Activated naive CD4-positive, alpha-beta T cell treated with anti-CD3 and anti-CD28 coated beads for 36 hours (primary cell): ENCODE data around the gene ERAP2. TPM values are rescaled to one million over a fixed set of nuclear protein-coding genes. Genes with fewer than 3 reads are reported as not detected.
A peak's percentile ranks its signal among the peaks of the same experiment; 100 is the strongest.

Experiments used
- CTCF ChIA-PET: fragments of 350-600 bp; sonication (Branson Sonifier 250); formaldehyde crosslinking; loops from one replicate; lab custom pipeline; 2021; ENCODE audit warnings: antibody characterized with exemption; lab: Charles Lee
- DNase-seq: peaks from one replicate; pipeline ENCODE4 v3.0.0-alpha.2; 2020
- H3K27ac Mint-ChIP-seq: one replicate; pipeline ENCODE4 v1.8.0; 2021; ENCODE audit warnings: mild to moderate bottlenecking, mixed read lengths
- H3K27me3 Mint-ChIP-seq: one replicate; pipeline ENCODE4 v1.8.0; 2021; ENCODE audit warnings: low read depth, mixed read lengths
- H3K36me3 Mint-ChIP-seq: one replicate; pipeline ENCODE4 v1.8.0; 2021; ENCODE audit warnings: low read depth, mixed read lengths
- H3K4me1 Mint-ChIP-seq: one replicate; pipeline ENCODE4 v1.8.0; 2021; ENCODE audit warnings: low read depth, mixed read lengths
- H3K4me3 Mint-ChIP-seq: one replicate; pipeline ENCODE4 v1.8.0; 2021; ENCODE audit warnings: mild to moderate bottlenecking, moderate library complexity, mixed read lengths
- H3K9me3 Mint-ChIP-seq: one replicate; pipeline ENCODE4 v1.8.0; 2021; ENCODE audit warnings: mixed read lengths
- intact Hi-C: fragments of 100-400 bp; cut with micrococcal nuclease; formaldehyde crosslinking; loops from one replicate; pipeline ENCODE4 v1.15.1; 2023
- total RNA-seq, 2 experiments: library from RNA; stranded (reverse); gene quantifications; one replicate each; pipeline ENCODE4 v1.2.3, GENCODE V29; 2021

The ERAP2 gene
- total RNA-seq, 2 experiments from 2014 or later: 108 to 111 TPM

DNA sequence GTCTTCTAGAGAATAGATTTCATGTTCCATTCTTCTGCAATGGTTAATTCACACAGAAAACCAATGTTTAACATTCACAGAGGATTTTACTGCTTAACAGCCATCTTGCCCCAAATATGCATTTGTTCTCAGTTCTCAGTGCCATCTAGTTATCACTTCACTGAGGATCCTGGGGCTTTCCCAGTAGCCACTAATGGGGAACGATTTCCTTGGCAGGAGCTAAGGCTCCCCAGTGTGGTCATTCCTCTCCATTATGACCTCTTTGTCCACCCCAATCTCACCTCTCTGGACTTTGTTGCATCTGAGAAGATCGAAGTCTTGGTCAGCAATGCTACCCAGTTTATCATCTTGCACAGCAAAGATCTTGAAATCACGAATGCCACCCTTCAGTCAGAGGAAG lies 3.4 kb downstream of the ERAP2 start:
- Mint-ChIP-seq H3K27me3 (no peaks in the 10 kb centered on the region), H3K9me3 (no peaks in the 10 kb centered on the region), H3K4me3 (peak overlapping the region; percentile 40), H3K27ac (peak overlapping the region; percentile 71), H3K4me1 (peaks cover 71% of the 10 kb centered on the region), H3K36me3 (peaks cover 49% of the 10 kb centered on the region)
- no peak for DNase-seq
- intact Hi-C loops: loop anchor here (5.0 kb wide), 1 partner anchor 1057 kb away; the partner anchor contains the start of gene GLRX
- CTCF ChIA-PET: interaction anchor here (0.6 to 4.3 kb wide), 2 partner anchors 11 to 275 kb away, joined by 4 to 19 read pairs; no protein-coding TSS in a partner anchor

DNA sequence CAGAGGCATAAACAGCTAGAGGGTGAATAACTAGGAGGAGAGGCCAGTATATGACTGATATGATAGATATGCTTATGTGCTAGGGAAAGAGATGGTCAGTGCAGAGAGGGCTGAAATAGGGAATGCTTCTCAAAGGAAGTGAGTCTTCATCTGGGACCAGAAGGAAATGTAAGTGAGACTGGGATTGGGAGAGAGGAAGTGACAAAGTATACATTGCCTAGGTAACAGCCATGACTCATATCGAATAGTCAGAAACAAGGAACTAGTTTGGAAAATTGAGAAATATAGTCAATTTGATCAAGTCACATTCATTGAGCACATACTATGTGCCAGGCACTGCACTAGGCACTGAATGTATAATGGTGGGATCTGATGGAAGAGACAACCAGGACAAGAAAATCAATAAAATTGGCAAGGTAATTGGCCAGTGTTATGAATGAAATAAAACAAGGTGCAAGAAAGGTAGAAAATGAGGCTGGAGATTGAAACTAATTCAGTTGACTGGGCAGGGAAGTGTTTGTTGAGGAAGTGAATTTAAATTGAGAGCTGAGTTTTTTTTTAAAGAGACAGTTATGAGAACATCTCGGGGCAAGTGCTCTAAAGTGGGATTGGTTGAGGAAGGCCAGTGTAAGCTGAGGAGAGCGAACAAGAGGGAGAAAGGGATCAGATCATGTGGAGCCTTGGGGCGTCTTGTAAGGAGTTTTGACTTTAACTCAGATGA lies 4.3 kb downstream of the ERAP2 start:
- DNase-seq: no peak
- Mint-ChIP-seq H3K4me3 (peak overlapping the region; percentile 40), H3K36me3 (peaks cover 59% of the 10 kb centered on the region), H3K9me3 (no peaks in the 10 kb centered on the region), H3K27me3 (no peaks in the 10 kb centered on the region), H3K4me1 (peaks cover 71% of the 10 kb centered on the region), H3K27ac (peak overlapping the region; percentile 71)
- intact Hi-C loops: loop anchor here (1.0 kb wide), 2 partner anchors 13 to 53 kb away; no protein-coding TSS in a partner anchor
- CTCF ChIA-PET: interaction anchor here (4.3 kb wide), 1 partner anchor 12 kb away, joined by 19 read pairs; no protein-coding TSS in a partner anchor

DNA sequence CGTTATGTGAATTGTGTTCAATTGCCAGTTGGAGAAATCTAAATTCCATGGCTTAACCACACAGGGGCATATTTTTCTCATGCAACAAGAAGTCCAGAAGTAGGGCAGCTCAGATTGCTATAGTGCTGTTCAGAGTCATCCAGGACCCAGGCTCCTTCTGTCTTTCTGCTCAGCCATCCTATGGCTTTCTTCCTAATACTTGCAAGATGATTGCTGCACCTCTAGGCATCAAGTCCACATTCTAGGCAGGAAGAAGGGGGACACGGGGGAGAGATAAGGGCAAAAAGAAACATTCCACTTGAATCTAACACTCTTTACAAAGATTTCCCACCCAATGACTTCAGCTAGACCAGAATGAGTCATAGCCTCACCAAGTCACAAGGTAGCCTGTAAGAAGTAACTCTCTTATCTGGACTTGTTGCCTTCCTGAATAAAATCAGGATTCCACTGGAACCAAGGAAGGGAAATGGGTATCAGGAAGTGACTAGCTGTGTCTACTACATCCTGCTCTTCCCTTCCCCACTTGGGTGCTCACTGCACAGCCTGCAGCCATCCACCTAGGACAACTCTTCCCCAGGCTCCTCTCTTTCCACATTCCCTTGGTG lies 5.3 kb downstream of the ERAP2 start:
- Mint-ChIP-seq H3K27me3 (no peaks in the 10 kb centered on the region), H3K4me3 (peak overlapping the region; percentile 40), H3K4me1 (peaks cover 77% of the 10 kb centered on the region), H3K27ac (peak overlapping the region; percentile 71), H3K9me3 (no peaks in the 10 kb centered on the region), H3K36me3 (peaks cover 65% of the 10 kb centered on the region)
- intact Hi-C loops: loop anchor here (1.0 kb wide), 2 partner anchors 12 to 52 kb away; no protein-coding TSS in a partner anchor
- DNase-seq: no peak
- CTCF ChIA-PET: interaction anchor here (1.0 to 4.3 kb wide), 2 partner anchors 13 to 280 kb away, joined by 3 to 19 read pairs; no protein-coding TSS in a partner anchor

DNA sequence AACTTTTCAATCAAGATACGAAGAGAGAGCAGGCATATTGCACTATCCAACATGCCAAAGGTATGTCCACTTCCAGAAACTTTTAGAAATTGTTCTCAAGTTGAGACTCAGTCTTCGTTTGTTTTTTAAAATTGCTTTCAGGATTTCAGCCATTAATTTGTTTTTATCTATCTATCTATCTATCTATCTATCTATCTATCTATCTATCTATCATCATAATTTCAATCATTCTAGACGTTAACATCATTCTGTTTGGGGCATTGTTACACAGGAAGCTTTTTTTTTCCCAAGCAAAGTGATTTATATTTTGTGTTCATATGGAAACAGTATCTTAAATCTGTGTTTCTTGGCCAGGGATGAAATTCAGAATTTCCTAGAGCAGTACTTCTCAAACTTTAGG lies 7.6 kb downstream of the ERAP2 start:
- H3K27me3 Mint-ChIP-seq: no peaks in the 10 kb centered on the region
- CTCF ChIA-PET: interaction anchor here (1.1 to 4.3 kb wide), 3 partner anchors 13 to 212 kb away, joined by 3 to 19 read pairs (median 3); no protein-coding TSS in a partner anchor
- peaks cover 78% of the 10 kb centered on the region for H3K4me1 Mint-ChIP-seq
- H3K9me3 Mint-ChIP-seq: no peaks in the 10 kb centered on the region
- no peak overlapping the region for H3K4me3 Mint-ChIP-seq
- no peak for DNase-seq
- intact Hi-C loops: no loop called here
- peaks cover 74% of the 10 kb centered on the region for H3K36me3 Mint-ChIP-seq
- peak overlapping the region; percentile 79 for H3K27ac Mint-ChIP-seq

DNA sequence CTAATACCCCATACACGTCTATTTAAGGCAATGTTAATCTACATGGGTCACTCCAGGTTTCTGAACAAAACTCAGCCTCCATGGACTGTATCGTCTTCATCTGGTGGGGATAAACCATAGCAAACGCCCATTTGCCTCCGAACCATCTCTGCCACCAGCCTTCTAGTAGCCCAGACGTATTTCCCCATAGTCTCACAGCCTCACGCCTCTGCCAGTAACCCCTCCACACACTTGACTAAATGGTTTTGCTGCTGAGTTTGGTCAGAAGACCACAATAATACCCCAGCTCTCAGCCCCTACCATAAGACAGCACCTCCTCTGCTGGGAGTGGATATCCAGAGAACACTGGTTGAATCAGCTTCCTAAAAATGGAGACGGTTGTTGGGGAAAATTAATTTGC lies 8.7 kb downstream of the ERAP2 start:
- Mint-ChIP-seq H3K9me3 (no peaks in the 10 kb centered on the region), H3K27ac (peak overlapping the region; percentile 88), H3K4me3 (peak overlapping the region; percentile 38), H3K27me3 (no peaks in the 10 kb centered on the region), H3K4me1 (peaks cover 78% of the 10 kb centered on the region), H3K36me3 (peaks cover 80% of the 10 kb centered on the region)
- CTCF ChIA-PET: interaction anchor here (0.6 to 2.0 kb wide), 5 partner anchors 8 to 210 kb away, joined by 3 to 10 read pairs (median 7); partner anchors contain the start of gene ERAP2
- intact Hi-C loops: no loop called here
- DNase-seq: no peak

DNA sequence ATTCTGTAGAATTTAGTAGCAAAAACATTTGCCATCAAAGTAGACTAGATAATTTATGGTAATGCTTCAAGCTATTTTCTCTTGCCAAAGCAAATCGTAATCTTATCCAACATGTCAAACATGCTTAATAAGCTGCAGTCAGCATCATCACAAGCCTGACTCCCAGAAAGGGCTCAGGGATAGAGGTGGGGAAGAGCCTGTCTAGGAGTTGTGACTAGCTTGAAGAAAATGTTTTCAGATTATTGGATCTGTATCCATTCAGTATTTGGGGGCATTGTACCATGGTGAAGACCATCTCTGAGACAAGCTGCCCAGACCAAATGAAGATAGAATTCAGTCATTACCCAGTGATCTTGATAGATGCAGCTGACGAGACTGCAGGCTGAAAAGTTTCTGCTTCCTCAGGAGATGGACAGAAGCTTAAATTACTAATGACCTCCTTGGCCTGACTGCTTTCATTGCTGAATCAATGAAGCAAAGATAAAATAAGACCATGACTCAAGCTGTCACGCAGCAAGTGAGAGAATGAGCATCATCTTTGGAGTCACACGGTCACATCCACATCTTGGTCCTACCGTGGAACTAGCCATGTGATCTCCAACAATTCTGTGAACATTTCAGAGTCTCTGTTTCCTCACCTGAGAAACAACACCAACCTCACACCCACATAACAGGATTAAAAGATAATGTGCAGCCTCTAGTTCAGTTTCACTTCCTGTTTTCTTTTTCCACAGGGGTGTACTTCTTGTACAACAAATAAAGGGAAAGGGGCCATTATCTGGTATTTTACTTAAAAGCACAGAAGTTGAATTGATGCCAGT lies 9.4 kb downstream of the ERAP2 start:
- DNase-seq: peak; percentile 61
- H3K4me1 Mint-ChIP-seq: peaks cover 71% of the 10 kb centered on the region
- intact Hi-C loops: loop anchor here (1.0 kb wide), 1 partner anchor 11 kb away; no protein-coding TSS in a partner anchor
- peak overlapping the region; percentile 3 for H3K4me3 Mint-ChIP-seq
- peak overlapping the region; percentile 88 for H3K27ac Mint-ChIP-seq
- peaks cover 73% of the 10 kb centered on the region for H3K36me3 Mint-ChIP-seq
- CTCF ChIA-PET: interaction anchor here (1.4 to 2.0 kb wide), 3 partner anchors 9 to 17 kb away, joined by 7 to 10 read pairs (median 8); partner anchors contain the start of gene ERAP2
- H3K27me3 Mint-ChIP-seq: no peaks in the 10 kb centered on the region
- no peaks in the 10 kb centered on the region for H3K9me3 Mint-ChIP-seq

DNA sequence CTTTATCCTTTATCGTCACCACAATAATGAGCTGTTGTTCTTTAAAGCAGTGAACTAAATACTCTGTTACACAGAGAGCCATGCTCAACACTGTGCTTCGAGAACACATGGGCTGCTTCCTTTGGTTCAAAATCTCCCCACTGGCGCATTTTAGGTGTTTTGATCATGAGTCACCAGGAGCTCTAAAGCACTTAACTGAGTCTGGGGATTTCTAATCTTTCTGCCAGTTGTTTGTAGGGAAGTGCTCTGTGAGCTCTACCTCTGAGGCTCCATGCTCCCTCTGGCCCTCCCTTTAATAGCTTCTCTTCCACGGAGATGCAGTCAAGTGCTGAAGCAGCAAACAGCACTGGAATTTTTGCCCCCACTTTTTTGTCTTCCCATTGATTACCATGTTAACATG lies 17.0 kb downstream of the ERAP2 start:
- CTCF ChIA-PET: interaction anchor here (0.6 to 1.7 kb wide), 7 partner anchors 11 to 1877 kb away, joined by 3 to 14 read pairs (median 3); partner anchors contain the start of gene ERAP2
- Mint-ChIP-seq H3K27me3 (no peaks in the 10 kb centered on the region), H3K4me1 (peaks cover 65% of the 10 kb centered on the region), H3K27ac (peak overlapping the region; percentile 86), H3K4me3 (peak overlapping the region; percentile 5), H3K36me3 (peaks cover 54% of the 10 kb centered on the region), H3K9me3 (no peaks in the 10 kb centered on the region)
- intact Hi-C loops: loop anchor here (1.0 kb wide), 2 partner anchors 12 to 69 kb away; no protein-coding TSS in a partner anchor
- DNase-seq: peak; percentile 82

DNA sequence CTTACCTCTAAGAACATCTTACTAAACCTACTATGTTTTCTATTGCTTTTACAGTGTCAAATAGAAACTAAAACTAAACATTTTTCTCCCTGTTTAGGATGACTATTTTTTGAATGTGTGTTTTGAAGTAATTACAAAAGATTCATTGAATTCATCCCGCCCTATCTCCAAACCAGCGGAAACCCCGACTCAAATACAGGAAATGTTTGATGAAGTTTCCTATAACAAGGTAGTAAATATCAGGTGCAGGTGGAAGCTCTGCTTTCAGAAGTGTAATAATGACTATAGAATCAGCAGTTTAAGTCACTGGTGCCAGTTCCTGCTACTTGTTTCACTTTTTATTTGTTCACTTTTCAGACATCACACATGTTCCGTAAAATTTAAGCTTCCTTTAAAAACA lies 20.0 kb downstream of the ERAP2 start:
- H3K27me3 Mint-ChIP-seq: no peaks in the 10 kb centered on the region
- CTCF ChIA-PET: interaction anchor here (0.6 to 1.7 kb wide), 13 partner anchors 11 to 282 kb away, joined by 3 to 16 read pairs (median 4); no protein-coding TSS in a partner anchor
- DNase-seq: peak; percentile 85

DNA sequence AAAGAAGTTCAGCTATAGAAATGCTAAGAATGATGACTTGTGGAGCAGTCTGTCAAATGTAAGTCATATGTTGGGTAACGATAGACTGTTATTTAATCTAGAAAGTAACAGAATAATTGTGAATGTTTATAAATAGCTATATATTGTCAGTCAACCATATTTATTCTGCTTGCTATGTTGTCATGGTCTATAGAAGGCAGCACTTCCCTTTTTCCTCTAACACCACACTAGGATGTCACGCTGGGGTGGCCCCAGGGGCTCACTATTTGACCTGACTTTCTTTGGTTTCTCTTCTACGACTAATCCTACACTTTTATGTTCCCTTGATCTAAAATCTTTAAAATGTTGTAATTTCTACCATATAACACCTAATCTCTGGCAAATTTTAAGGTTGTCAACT lies 20.5 kb downstream of the ERAP2 start:
- DNase-seq: peak; percentile 79
- Mint-ChIP-seq H3K4me3 (peak overlapping the region; percentile 79), H3K9me3 (no peaks in the 10 kb centered on the region), H3K36me3 (peaks cover 63% of the 10 kb centered on the region), H3K27ac (peak overlapping the region; percentile 98), H3K27me3 (no peaks in the 10 kb centered on the region), H3K4me1 (peaks cover 62% of the 10 kb centered on the region)
- intact Hi-C loops: loop anchor here (1.0 to 5.0 kb wide), 17 partner anchors 11 to 1080 kb away; partner anchors contain the start of genes CAST and ERAP2
- CTCF ChIA-PET: interaction anchor here (0.7 to 1.7 kb wide), 12 partner anchors 11 to 282 kb away, joined by 3 to 16 read pairs (median 4); no protein-coding TSS in a partner anchor

More for the DNA sequence above, 20.0 kb downstream of the ERAP2 start:
- H3K9me3 Mint-ChIP-seq: no peaks in the 10 kb centered on the region
- peaks cover 57% of the 10 kb centered on the region for H3K36me3 Mint-ChIP-seq
- H3K4me3 Mint-ChIP-seq: peak overlapping the region; percentile 79
- intact Hi-C loops: loop anchor here (1.0 to 5.0 kb wide), 17 partner anchors 10 to 1079 kb away; partner anchors contain the start of genes CAST and ERAP2
- peak overlapping the region; percentile 98 for H3K27ac Mint-ChIP-seq
- peaks cover 61% of the 10 kb centered on the region for H3K4me1 Mint-ChIP-seq

DNA sequence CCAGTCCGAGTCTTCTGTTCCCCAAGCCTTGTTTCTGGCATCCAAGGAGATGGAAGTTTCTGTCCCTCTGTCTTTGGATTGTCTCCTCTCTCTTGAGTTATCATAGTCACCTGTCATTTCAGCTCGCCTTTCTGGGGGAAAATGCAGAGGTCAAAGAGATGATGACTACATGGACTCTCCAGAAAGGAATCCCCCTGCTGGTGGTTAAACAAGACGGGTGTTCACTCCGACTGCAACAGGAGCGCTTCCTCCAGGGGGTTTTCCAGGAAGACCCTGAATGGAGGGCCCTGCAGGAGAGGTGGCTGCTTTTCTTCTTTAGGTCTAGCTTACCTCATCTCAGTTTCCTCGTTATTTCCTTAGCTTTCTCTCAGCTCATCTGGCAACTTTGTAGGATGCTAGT lies 25.1 kb downstream of the ERAP2 start:
- DNase-seq: no peak
- Mint-ChIP-seq H3K4me3 (no peak overlapping the region), H3K27me3 (no peaks in the 10 kb centered on the region), H3K4me1 (peaks cover 39% of the 10 kb centered on the region), H3K9me3 (no peaks in the 10 kb centered on the region), H3K27ac (no peak overlapping the region), H3K36me3 (peaks cover 66% of the 10 kb centered on the region)
- CTCF ChIA-PET: interaction anchor here (0.7 to 3.7 kb wide), 2 partner anchors 32 to 68 kb away, joined by 3 to 19 read pairs; no protein-coding TSS in a partner anchor
- intact Hi-C loops: no loop called here

DNA sequence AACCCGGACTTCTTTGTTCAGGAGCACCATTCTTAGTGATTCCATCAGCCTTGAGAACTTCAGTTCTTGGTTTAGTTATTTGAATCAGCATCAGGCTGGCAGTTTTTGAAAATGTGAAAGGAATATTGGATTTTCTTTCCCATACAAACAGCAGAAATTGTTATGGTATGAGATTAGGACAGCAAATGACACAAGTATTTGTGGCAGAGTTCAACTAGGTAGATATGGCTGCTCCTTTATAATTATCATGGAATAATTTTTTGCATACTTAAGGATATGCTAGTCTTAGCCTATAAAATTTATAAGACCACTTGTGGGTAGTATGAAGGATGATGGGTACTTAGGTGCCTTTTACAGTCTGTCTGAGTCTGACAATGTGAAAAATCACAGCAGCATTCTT lies 25.5 kb downstream of the ERAP2 start:
- Mint-ChIP-seq H3K4me3 (no peak overlapping the region), H3K27ac (no peak overlapping the region), H3K27me3 (no peaks in the 10 kb centered on the region), H3K4me1 (peaks cover 36% of the 10 kb centered on the region), H3K36me3 (peaks cover 65% of the 10 kb centered on the region), H3K9me3 (no peaks in the 10 kb centered on the region)
- no peak for DNase-seq
- intact Hi-C loops: no loop called here
- CTCF ChIA-PET: interaction anchor here (0.7 to 3.7 kb wide), 2 partner anchors 32 to 67 kb away, joined by 3 to 19 read pairs; no protein-coding TSS in a partner anchor
